Measurements from ENCODE around the gene FGF23.
A peak's percentile ranks its signal among the peaks of the same experiment; 100 is the strongest.

Gene FGF23

GRCh38 chr12:4380332-4380731 is 820 bp upstream of the FGF23 start:
- no peak for DNase-seq

GRCh38 chr12:4378772-4379171 is 740 bp downstream of the FGF23 start:
- DNase-seq, result no peak

GRCh38 chr12:4375449-4375848 is 4.1 kb downstream of the FGF23 start:
- no peak for DNase-seq

- DNase-seq, result no peak
Measured at GRCh38 chr12:4372653-4373052, 6.9 kb downstream of the FGF23 start.

- DNase-seq, result no peak
Measured at GRCh38 chr12:4370265-4370664, 9.2 kb downstream of the FGF23 start.

- DNase-seq, result peak; percentile 17
Measured at GRCh38 chr12:4369548-4369947, 10.0 kb downstream of the FGF23 start.

GRCh38 chr12:4366090-4366489 is 13.4 kb downstream of the FGF23 start:
- no peak for DNase-seq

- DNase-seq, result peak; percentile 31
Measured at GRCh38 chr12:4356041-4356327, 23.5 kb downstream of the FGF23 start.

GRCh38 chr12:4355156-4356040 is 24.1 kb downstream of the FGF23 start:
- DNase-seq, result no peak

- no peak for DNase-seq
Measured at GRCh38 chr12:4353785-4354208, 25.7 kb downstream of the FGF23 start.

GRCh38 chr12:4346931-4347330 is 32.6 kb downstream of the FGF23 start:
- DNase-seq, result no peak

GRCh38 chr12:4331842-4332241 is 47.7 kb downstream of the FGF23 start:
- no peak for DNase-seq

GRCh38 chr12:4331221-4331620 is 48.3 kb downstream of the FGF23 start:
- no peak for DNase-seq

- DNase-seq, result no peak
Measured at GRCh38 chr12:4330203-4330602, 49.3 kb downstream of the FGF23 start.

GRCh38 chr12:4327293-4327692 is 52.2 kb downstream of the FGF23 start:
- no peak for DNase-seq

- no peak for DNase-seq
Measured at GRCh38 chr12:4325966-4326365, 53.5 kb downstream of the FGF23 start.

GRCh38 chr12:4324366-4324765 is 55.1 kb downstream of the FGF23 start:
- no peak for DNase-seq

- no peak for DNase-seq
Measured at GRCh38 chr12:4323396-4323795, 56.1 kb downstream of the FGF23 start.

- DNase-seq, result no peak
Measured at GRCh38 chr12:4322726-4323125, 56.8 kb downstream of the FGF23 start.

- peak; percentile 95 for DNase-seq
Measured at GRCh38 chr12:4320853-4321701, 58.4 kb downstream of the FGF23 start, which contains the start of gene TIGAR. TSS of gene TIGAR (plus strand) at chr12:4321213. CDS start at chr12:4321272, 59 bp downstream.

- DNase-seq, result no peak
Measured at GRCh38 chr12:4320497-4320852, 59.0 kb downstream of the FGF23 start.

Data from retina (tissue), 1 donor.